ENCODE results near the gene WFS1. TPM values are rescaled to one million over a fixed set of nuclear protein-coding genes. Genes with fewer than 3 reads are reported as not detected.
A peak's percentile ranks its signal among the peaks of the same experiment; 100 is the strongest.

WFS1 gene
- total and polyA plus RNA-seq, 2 donors (not counting 1 experiment from before 2014, with no cell fraction given) = 25.7 to 37.5 TPM

DNA sequence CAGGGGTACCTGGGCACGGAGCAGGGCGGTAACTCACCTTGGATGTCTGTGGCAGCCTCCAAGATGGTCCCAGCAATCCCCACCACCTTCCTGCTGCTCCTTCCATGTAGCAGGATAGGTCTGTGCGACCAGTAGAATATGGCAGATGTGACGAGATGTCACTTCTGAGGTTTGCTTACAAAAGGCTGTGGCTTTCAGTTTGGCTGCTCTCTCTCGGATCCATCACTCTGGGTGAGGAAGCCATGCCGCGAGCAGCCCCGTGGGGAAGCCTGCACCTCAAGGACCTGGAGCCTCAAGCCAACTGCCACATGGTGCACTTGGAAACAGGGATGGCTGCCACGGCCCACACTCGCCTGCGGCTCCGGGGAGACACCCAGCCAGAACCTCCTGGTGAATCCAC, 37.6 kb downstream of the WFS1 start:
- Histone ChIP-seq H3K27me3 (ENCODE audit: control insufficient read depth, insufficient read depth, low read length) (peaks cover 10% of the 10 kb centered on the region), H3K4me3 (replicated peaks in 1 of 4; ENCODE audit: control extremely low read depth in 1 of 4, insufficient read depth in 1 of 4, low read depth in 3 of 4, low read length in 4 of 4) (no peak overlapping the region), H3K4me2 (ENCODE audit: extremely low read depth, insufficient read depth, low read length) (no peak overlapping the region), H3K9me3 (ENCODE audit: control insufficient read depth, insufficient read depth, low read depth, low read length) (no peaks in the 10 kb centered on the region), H2AFZ (ENCODE audit: low read length) (no peak overlapping the region), H3K4me1 (ENCODE audit: control insufficient read depth, extremely low read depth, insufficient read depth, low read length) (no peaks in the 10 kb centered on the region), H3K9ac (ENCODE audit: insufficient read depth, low read length) (no peak overlapping the region), H3K36me3 (ENCODE audit: control insufficient read depth, insufficient read depth, low read length) (peaks cover 2% of the 10 kb centered on the region), H4K20me1 (ENCODE audit: control insufficient read depth, extremely low read depth, insufficient read depth, low read length) (no peaks in the 10 kb centered on the region), H3K27ac (ENCODE audit: insufficient read depth, low read length) (no peak overlapping the region), H3K79me2 (ENCODE audit: control insufficient read depth, insufficient read depth, low read length) (no peaks in the 10 kb centered on the region)
- TF ChIP-seq EZH2 (IDR thresholded peaks at IDR 0.05; ENCODE audit: low read length, missing control alignments) = no peak
- TF ChIP-seq, protein P1, sequence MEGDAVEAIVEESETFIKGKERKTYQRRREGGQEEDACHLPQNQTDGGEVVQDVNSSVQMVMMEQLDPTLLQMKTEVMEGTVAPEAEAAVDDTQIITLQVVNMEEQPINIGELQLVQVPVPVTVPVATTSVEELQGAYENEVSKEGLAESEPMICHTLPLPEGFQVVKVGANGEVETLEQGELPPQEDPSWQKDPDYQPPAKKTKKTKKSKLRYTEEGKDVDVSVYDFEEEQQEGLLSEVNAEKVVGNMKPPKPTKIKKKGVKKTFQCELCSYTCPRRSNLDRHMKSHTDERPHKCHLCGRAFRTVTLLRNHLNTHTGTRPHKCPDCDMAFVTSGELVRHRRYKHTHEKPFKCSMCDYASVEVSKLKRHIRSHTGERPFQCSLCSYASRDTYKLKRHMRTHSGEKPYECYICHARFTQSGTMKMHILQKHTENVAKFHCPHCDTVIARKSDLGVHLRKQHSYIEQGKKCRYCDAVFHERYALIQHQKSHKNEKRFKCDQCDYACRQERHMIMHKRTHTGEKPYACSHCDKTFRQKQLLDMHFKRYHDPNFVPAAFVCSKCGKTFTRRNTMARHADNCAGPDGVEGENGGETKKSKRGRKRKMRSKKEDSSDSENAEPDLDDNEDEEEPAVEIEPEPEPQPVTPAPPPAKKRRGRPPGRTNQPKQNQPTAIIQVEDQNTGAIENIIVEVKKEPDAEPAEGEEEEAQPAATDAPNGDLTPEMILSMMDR (conservative IDR thresholded peaks at IDR 0.05 in 1 of 2, IDR thresholded peaks at IDR 0.05 in 1 of 2; ENCODE audit: low read depth in 1 of 2, low read length in 2 of 2) = no peak
- DNase-seq (ENCODE audit: low read depth in 2 of 2) = no peak

DNA sequence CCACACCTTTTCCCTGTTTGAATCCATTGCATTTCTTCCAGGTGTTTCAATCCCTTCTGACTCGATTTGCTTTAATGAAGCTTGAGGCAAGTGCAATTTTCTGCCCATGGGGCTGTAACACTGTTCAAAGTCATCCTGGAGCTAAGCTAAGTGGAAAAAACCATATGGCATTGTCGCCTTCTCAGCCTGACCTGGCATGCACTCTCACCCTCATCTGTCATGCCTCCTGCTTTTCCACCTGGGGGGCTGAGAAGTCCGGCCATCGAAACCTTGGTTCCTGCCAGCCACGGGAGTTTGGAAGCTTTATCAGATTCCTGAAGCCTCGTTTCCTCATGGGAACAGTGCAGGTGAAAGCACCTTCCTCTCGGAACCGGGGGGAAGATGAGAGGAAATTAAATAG, 38.2 kb downstream of the WFS1 start:
- Histone ChIP-seq H2AFZ (ENCODE audit: low read length) (no peak overlapping the region), H3K36me3 (ENCODE audit: control insufficient read depth, insufficient read depth, low read length) (peaks cover 2% of the 10 kb centered on the region), H3K4me2 (ENCODE audit: extremely low read depth, insufficient read depth, low read length) (no peak overlapping the region), H3K79me2 (ENCODE audit: control insufficient read depth, insufficient read depth, low read length) (no peaks in the 10 kb centered on the region), H4K20me1 (ENCODE audit: control insufficient read depth, extremely low read depth, insufficient read depth, low read length) (no peaks in the 10 kb centered on the region), H3K9me3 (ENCODE audit: control insufficient read depth, insufficient read depth, low read depth, low read length) (no peaks in the 10 kb centered on the region), H3K4me3 (replicated peaks in 1 of 4; ENCODE audit: control extremely low read depth in 1 of 4, insufficient read depth in 1 of 4, low read depth in 3 of 4, low read length in 4 of 4) (no peak overlapping the region), H3K27me3 (ENCODE audit: control insufficient read depth, insufficient read depth, low read length) (peaks cover 10% of the 10 kb centered on the region), H3K4me1 (ENCODE audit: control insufficient read depth, extremely low read depth, insufficient read depth, low read length) (no peaks in the 10 kb centered on the region), H3K9ac (ENCODE audit: insufficient read depth, low read length) (no peak overlapping the region), H3K27ac (ENCODE audit: insufficient read depth, low read length) (no peak overlapping the region)
- no peak for TF ChIP-seq EZH2 (IDR thresholded peaks at IDR 0.05; ENCODE audit: low read length, missing control alignments)
- no peak for DNase-seq (ENCODE audit: low read depth in 2 of 2)

GRCh38 chr4:6308899-6309643, 39.4 kb downstream of the WFS1 start:
- H3K79me2 ChIP-seq (ENCODE audit: control insufficient read depth, insufficient read depth, low read length) = no peaks in the 10 kb centered on the region
- H2AFZ ChIP-seq (ENCODE audit: low read length) = no peak overlapping the region

More at GRCh38 chr4:6308899-6309643, 39.4 kb downstream of the WFS1 start:
- Histone ChIP-seq H3K27me3 (ENCODE audit: control insufficient read depth, insufficient read depth, low read length) (peaks cover 10% of the 10 kb centered on the region), H4K20me1 (ENCODE audit: control insufficient read depth, extremely low read depth, insufficient read depth, low read length) (no peaks in the 10 kb centered on the region), H3K4me1 (ENCODE audit: control insufficient read depth, extremely low read depth, insufficient read depth, low read length) (no peaks in the 10 kb centered on the region), H3K27ac (ENCODE audit: insufficient read depth, low read length) (no peak overlapping the region), H3K4me2 (ENCODE audit: extremely low read depth, insufficient read depth, low read length) (no peak overlapping the region), H3K4me3 (replicated peaks in 1 of 4; ENCODE audit: control extremely low read depth in 1 of 4, insufficient read depth in 1 of 4, low read depth in 3 of 4, low read length in 4 of 4) (peak overlapping the region in 1 of 4 experiments; percentile 17), H3K36me3 (ENCODE audit: control insufficient read depth, insufficient read depth, low read length) (no peaks in the 10 kb centered on the region), H3K9me3 (ENCODE audit: control insufficient read depth, insufficient read depth, low read depth, low read length) (no peaks in the 10 kb centered on the region), H3K9ac (ENCODE audit: insufficient read depth, low read length) (no peak overlapping the region)
- peak in 1 of 2 donors; percentile 21 for DNase-seq (ENCODE audit: low read depth in 2 of 2)
- TF ChIP-seq EZH2 (IDR thresholded peaks at IDR 0.05; ENCODE audit: low read length, missing control alignments) = no peak
- TF ChIP-seq, protein P1 (conservative IDR thresholded peaks at IDR 0.05 in 1 of 2, IDR thresholded peaks at IDR 0.05 in 1 of 2; ENCODE audit: low read depth in 1 of 2, low read length in 2 of 2) = no peak

All from fibroblast of lung (primary cell).